Panc1 (cell line): ENCODE results near the gene RCCD1. TPM values are rescaled to one million over a fixed set of nuclear protein-coding genes. Genes with fewer than 3 reads are reported as not detected.

Source experiments
- ATAC-seq: fragments of 200-7000 bp; cut with Tn5 transposase; 2 replicates; pipeline ENCODE4 v1.9.1; 2020; ENCODE audit warnings: mild to moderate bottlenecking, moderate library complexity
- BruUV-seq: library from RNA; stranded (reverse); fragments of 400-500 nt; replicated peaks from 2 replicates; lab custom pipeline; 2021; lab: Mats Ljungman, UMichigan
- CTCF ChIA-PET: fragments of 300-600 bp; sonication (Branson Sonifier 250); formaldehyde crosslinking; loops from one replicate; lab custom pipeline; 2022; ENCODE audit warnings: antibody characterized with exemption; lab: Charles Lee
- POLR2A ChIA-PET: fragments of 300-600 bp; sonication (Branson Sonifier 250); formaldehyde crosslinking; loops from one replicate; lab custom pipeline; 2022; ENCODE audit warnings: antibody characterized with exemption; lab: Charles Lee
- DNase-seq: peaks from one replicate; pipeline ENCODE4 v3.0.0-alpha.2; 2010; ENCODE audit warnings: low read depth, low spot score
- H3K27ac ChIP-seq: 2 replicates; pipeline ENCODE4 v1.5.1; 2011; ENCODE audit warnings: mild to moderate bottlenecking, low read length, inconsistent platforms
- H3K27me3 ChIP-seq: fragments of 200-500 bp; sonication (Bioruptor generic); 2 replicates; pipeline ENCODE4 v1.6.0; 2014; ENCODE audit warnings: low read length, inconsistent platforms; ENCODE audit not compliant: control insufficient read depth, insufficient read depth
- H3K36me3 ChIP-seq: fragments of 200-500 bp; sonication (Bioruptor generic); 2 replicates; pipeline ENCODE4 v1.5.1; 2014; ENCODE audit warnings: inconsistent platforms, mild to moderate bottlenecking, low read length, moderate library complexity; ENCODE audit not compliant: control insufficient read depth, insufficient read depth
- H3K4me1 ChIP-seq: 2 replicates; pipeline ENCODE4 v1.5.1; 2011; ENCODE audit warnings: inconsistent platforms, mild to moderate bottlenecking, low read length, moderate library complexity; ENCODE audit not compliant: control insufficient read depth, insufficient read depth
- H3K4me3 ChIP-seq, 2 experiments: 2 replicates each; pipeline ENCODE4 v1.5.1; 2011 to 2012; ENCODE audit warnings: low read depth in 2 of 2, low read length in 2 of 2, mild to moderate bottlenecking in 2 of 2, inconsistent platforms in 1 of 2, moderate library complexity in 1 of 2
- H3K9me3 ChIP-seq: fragments of 200-500 bp; sonication (Bioruptor generic); 2 replicates; pipeline ENCODE4 v1.5.1; 2014; ENCODE audit warnings: low read depth, mild to moderate bottlenecking, inconsistent platforms, low read length, moderate library complexity; ENCODE audit not compliant: control insufficient read depth, insufficient read depth
- POLR2AphosphoS5 ChIP-seq: IDR thresholded peaks from 2 replicates; pipeline ENCODE4 v1.6.1; 2012; ENCODE audit warnings: mild to moderate bottlenecking, low read depth, low read length, moderate library complexity
- SIN3A ChIP-seq: IDR thresholded peaks from 2 replicates; pipeline ENCODE4 v1.6.1; 2012; ENCODE audit warnings: low read depth, mild to moderate bottlenecking, low read length, moderate library complexity, borderline replicate concordance; ENCODE audit not compliant: insufficient read depth
- TCF7L2 ChIP-seq: IDR thresholded peaks from 2 replicates; pipeline ENCODE4 v1.6.1; 2011; ENCODE audit warnings: mild to moderate bottlenecking, low read depth, low read length, inconsistent platforms
- in situ Hi-C: cut with HindIII; loops from 2 replicates; pipeline ENCODE4 v1.10.0; 2016; ENCODE audit warnings: low sequenced_read_pairs, low pct_unique_long_range_greater_than_20kb
- intact Hi-C: fragments of 100-400 bp; cut with micrococcal nuclease; formaldehyde crosslinking; loops from one replicate; pipeline ENCODE4 v1.10.0; 2022; ENCODE audit not compliant: unreplicated experiment
- total RNA-seq: library from RNA; stranded (reverse); gene quantifications from one replicate; pipeline ENCODE4 v1.2.1, GENCODE V29; 2021; ENCODE audit not compliant: unreplicated experiment
- TF ChIP-seq, protein P1 (sequence below): fragments of 450-650 bp; IDR thresholded peaks from 2 replicates; pipeline ENCODE4 v1.5.1; 2017; ENCODE audit warnings: mild to moderate bottlenecking
- TF ChIP-seq, protein P2 (sequence below), 2 experiments: IDR thresholded peaks; 2 replicates each; pipeline ENCODE4 v1.6.1; 2011 to 2012; ENCODE audit warnings: low read depth in 2 of 2, control low read depth in 1 of 2, low read length in 1 of 2, mild to moderate bottlenecking in 1 of 2, moderate library complexity in 1 of 2; ENCODE audit not compliant: insufficient read depth in 1 of 2

RCCD1 gene
- total RNA-seq, 1 experiment from 2014 or later, result 23.6 TPM

DNA sequence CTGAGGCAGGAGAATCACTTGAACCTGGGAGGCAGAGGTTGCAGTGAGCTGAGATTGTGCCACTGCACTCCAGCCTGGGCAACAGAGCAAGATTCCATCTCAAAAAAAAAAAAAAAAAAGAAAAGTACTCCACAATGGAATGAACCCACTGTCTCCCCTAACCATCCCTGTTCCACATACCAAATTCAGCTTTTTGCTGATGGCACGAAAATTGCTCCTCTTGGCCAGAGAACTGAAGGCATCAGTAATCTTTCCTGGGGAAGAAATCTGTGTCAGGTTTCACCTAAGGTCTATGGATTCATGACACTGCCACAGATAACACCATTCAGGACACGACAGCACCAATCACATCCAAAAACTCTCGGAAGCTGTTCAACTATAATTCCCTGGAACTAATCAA, 46.5 kb downstream of the RCCD1 start:
- Histone ChIP-seq H3K9me3 (no peaks in the 10 kb centered on the region), H3K4me3 (no peak overlapping the region), H3K27me3 (no peaks in the 10 kb centered on the region), H3K36me3 (peaks cover 8% of the 10 kb centered on the region), H3K27ac (no peak overlapping the region), H3K4me1 (no peaks in the 10 kb centered on the region)
- DNase-seq, result no peak
- in situ Hi-C loops, result no loop called here
- ATAC-seq, result no peak
- intact Hi-C loops, result no loop called here
- ChIA-PET CTCF (no interaction called here), POLR2A (no interaction called here)
- TF ChIP-seq, protein P1, sequence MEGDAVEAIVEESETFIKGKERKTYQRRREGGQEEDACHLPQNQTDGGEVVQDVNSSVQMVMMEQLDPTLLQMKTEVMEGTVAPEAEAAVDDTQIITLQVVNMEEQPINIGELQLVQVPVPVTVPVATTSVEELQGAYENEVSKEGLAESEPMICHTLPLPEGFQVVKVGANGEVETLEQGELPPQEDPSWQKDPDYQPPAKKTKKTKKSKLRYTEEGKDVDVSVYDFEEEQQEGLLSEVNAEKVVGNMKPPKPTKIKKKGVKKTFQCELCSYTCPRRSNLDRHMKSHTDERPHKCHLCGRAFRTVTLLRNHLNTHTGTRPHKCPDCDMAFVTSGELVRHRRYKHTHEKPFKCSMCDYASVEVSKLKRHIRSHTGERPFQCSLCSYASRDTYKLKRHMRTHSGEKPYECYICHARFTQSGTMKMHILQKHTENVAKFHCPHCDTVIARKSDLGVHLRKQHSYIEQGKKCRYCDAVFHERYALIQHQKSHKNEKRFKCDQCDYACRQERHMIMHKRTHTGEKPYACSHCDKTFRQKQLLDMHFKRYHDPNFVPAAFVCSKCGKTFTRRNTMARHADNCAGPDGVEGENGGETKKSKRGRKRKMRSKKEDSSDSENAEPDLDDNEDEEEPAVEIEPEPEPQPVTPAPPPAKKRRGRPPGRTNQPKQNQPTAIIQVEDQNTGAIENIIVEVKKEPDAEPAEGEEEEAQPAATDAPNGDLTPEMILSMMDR, result no peak
- TF ChIP-seq POLR2AphosphoS5 (no peak), SIN3A (no peak), TCF7L2 (no peak)
- no TSS peak for BruUV-seq

DNA sequence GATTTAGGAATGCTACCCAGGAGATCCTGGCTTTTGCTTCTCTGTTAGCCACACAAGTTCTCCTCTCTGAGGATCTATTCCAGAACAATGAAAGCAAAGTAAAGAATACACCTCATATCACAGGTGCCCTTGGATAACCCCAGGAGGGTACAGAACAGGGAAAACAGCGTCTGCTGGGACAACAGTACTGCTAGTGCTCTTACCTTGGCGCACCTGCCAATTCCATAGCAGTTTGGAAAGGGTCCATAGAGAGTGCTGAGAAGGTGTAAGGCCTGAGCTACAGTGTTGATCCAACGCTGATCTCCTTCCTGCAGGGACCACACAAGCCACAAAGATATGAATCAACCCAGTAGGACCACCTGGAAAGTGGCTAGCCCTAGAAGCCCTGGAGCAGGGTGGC, 52.6 kb downstream of the RCCD1 start:
- ChIA-PET POLR2A (no interaction called here), CTCF (no interaction called here)
- intact Hi-C loops, result no loop called here

More for the DNA sequence above, 52.6 kb downstream of the RCCD1 start:
- no peak overlapping the region for H3K4me3 ChIP-seq
- DNase-seq (no peak), ATAC-seq (no peak)
- TF ChIP-seq TCF7L2 (no peak), SIN3A (no peak), POLR2AphosphoS5 (no peak)
- TF ChIP-seq, protein P1, result no peak
- TF ChIP-seq, protein P2, sequence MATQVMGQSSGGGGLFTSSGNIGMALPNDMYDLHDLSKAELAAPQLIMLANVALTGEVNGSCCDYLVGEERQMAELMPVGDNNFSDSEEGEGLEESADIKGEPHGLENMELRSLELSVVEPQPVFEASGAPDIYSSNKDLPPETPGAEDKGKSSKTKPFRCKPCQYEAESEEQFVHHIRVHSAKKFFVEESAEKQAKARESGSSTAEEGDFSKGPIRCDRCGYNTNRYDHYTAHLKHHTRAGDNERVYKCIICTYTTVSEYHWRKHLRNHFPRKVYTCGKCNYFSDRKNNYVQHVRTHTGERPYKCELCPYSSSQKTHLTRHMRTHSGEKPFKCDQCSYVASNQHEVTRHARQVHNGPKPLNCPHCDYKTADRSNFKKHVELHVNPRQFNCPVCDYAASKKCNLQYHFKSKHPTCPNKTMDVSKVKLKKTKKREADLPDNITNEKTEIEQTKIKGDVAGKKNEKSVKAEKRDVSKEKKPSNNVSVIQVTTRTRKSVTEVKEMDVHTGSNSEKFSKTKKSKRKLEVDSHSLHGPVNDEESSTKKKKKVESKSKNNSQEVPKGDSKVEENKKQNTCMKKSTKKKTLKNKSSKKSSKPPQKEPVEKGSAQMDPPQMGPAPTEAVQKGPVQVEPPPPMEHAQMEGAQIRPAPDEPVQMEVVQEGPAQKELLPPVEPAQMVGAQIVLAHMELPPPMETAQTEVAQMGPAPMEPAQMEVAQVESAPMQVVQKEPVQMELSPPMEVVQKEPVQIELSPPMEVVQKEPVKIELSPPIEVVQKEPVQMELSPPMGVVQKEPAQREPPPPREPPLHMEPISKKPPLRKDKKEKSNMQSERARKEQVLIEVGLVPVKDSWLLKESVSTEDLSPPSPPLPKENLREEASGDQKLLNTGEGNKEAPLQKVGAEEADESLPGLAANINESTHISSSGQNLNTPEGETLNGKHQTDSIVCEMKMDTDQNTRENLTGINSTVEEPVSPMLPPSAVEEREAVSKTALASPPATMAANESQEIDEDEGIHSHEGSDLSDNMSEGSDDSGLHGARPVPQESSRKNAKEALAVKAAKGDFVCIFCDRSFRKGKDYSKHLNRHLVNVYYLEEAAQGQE (IDR thresholded peaks at IDR 0.05; ENCODE audit: insufficient read depth in 1 of 2, low read depth in 2 of 2, low read length in 1 of 2), result no peak
- H3K27me3 ChIP-seq, result no peaks in the 10 kb centered on the region
- no peak overlapping the region for H3K27ac ChIP-seq
- no peaks in the 10 kb centered on the region for H3K36me3 ChIP-seq
- no peaks in the 10 kb centered on the region for H3K4me1 ChIP-seq
- no TSS peak for BruUV-seq
- in situ Hi-C loops, result no loop called here
- no peaks in the 10 kb centered on the region for H3K9me3 ChIP-seq

Other genes starting within 250 kb of the RCCD1 start
- gene BLM, start 237.5 kb upstream of the RCCD1 start, total RNA-seq, result 23.9 TPM
- 62.0 TPM for gene FURIN, start 86.3 kb upstream of the RCCD1 start, total RNA-seq
- gene FES, start 70.4 kb upstream of the RCCD1 start, total RNA-seq, result 0.64 TPM
- gene MAN2A2, start 51.6 kb upstream of the RCCD1 start, total RNA-seq, result 77.2 TPM
- gene HDDC3, start 22.3 kb upstream of the RCCD1 start, total RNA-seq, result 5.3 TPM
- gene UNC45A, start 19.6 kb upstream of the RCCD1 start, total RNA-seq, result 84.4 TPM
- 228 TPM for gene PRC1, start 39.7 kb downstream of the RCCD1 start, total RNA-seq
- gene VPS33B, start 67.7 kb downstream of the RCCD1 start, total RNA-seq, result 16.3 TPM
- not detected for gene SV2B, start 145.4 kb downstream of the RCCD1 start, total RNA-seq